ENCODE results near the gene HDAC9. TPM values are rescaled to one million over a fixed set of nuclear protein-coding genes. Genes with fewer than 3 reads are reported as not detected.

Gene HDAC9
- total RNA-seq, 2 experiments from 2014 or later: 1.5 to 3.0 TPM

GRCh38 chr7:18941207-18941606 is 445.7 kb downstream of the HDAC9 start:
- intact Hi-C loops (cut with micrococcal nuclease): no loop called here
- H3K4me1 Mint-ChIP-seq (ENCODE audit: low read depth): no peaks in the 10 kb centered on the region
- CTCF ChIA-PET: no interaction called here

GRCh38 chr7:18948521-18948920 is 453.0 kb downstream of the HDAC9 start:
- Mint-ChIP-seq H3K27me3 (no peaks in the 10 kb centered on the region), H3K36me3 (ENCODE audit: low read depth) (no peaks in the 10 kb centered on the region), H3K4me1 (ENCODE audit: low read depth) (no peaks in the 10 kb centered on the region), H3K4me3 (no peak overlapping the region), H3K9me3 (peaks cover 3% of the 10 kb centered on the region), H3K27ac (no peak overlapping the region)
- intact Hi-C loops (cut with micrococcal nuclease): no loop called here
- no peak for DNase-seq
- CTCF ChIA-PET: no interaction called here
- TF ChIP-seq CTCF (IDR thresholded peaks at IDR 0.05): no peak
- POLR2A ChIA-PET: no interaction called here
- no peak for ATAC-seq

More at GRCh38 chr7:18941207-18941606, 445.7 kb downstream of the HDAC9 start:
- DNase-seq: no peak
- no peak for TF ChIP-seq CTCF (IDR thresholded peaks at IDR 0.05)
- Mint-ChIP-seq H3K4me3 (no peak overlapping the region), H3K27ac (no peak overlapping the region), H3K9me3 (no peaks in the 10 kb centered on the region), H3K27me3 (no peaks in the 10 kb centered on the region), H3K36me3 (ENCODE audit: low read depth) (no peaks in the 10 kb centered on the region)
- ATAC-seq: no peak
- POLR2A ChIA-PET: no interaction called here

DNA sequence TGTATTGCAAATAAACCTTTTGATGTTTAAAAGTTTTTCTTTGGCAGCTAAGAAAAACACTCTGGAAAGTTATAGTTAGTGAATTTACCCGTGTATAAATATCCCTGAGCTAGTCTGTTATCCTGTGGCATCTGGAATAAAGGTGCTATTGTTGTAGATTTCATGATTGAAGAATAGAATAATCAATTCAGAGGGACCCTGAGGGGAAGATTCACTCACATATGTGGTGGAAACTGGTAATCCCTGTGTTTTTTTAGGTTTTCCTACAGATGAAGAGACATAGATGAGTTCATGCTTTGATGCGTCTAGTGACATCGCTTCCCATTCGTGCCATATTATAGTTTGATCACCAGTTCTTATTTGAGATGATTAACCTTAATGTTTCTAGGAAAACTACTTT is 457.3 kb downstream of the HDAC9 start:
- ChIA-PET POLR2A (no interaction called here), CTCF (no interaction called here)
- ATAC-seq (no peak), DNase-seq (no peak)
- TF ChIP-seq CTCF (IDR thresholded peaks at IDR 0.05): no peak
- intact Hi-C loops (cut with micrococcal nuclease): no loop called here
- H3K36me3 Mint-ChIP-seq (ENCODE audit: low read depth): no peaks in the 10 kb centered on the region
- no peaks in the 10 kb centered on the region for H3K27me3 Mint-ChIP-seq
- H3K9me3 Mint-ChIP-seq: peaks cover 3% of the 10 kb centered on the region
- no peaks in the 10 kb centered on the region for H3K4me1 Mint-ChIP-seq (ENCODE audit: low read depth)
- no peak overlapping the region for H3K27ac Mint-ChIP-seq
- H3K4me3 Mint-ChIP-seq: no peak overlapping the region

- Mint-ChIP-seq H3K27ac (no peak overlapping the region), H3K36me3 (ENCODE audit: low read depth) (no peaks in the 10 kb centered on the region), H3K27me3 (no peaks in the 10 kb centered on the region), H3K9me3 (no peaks in the 10 kb centered on the region), H3K4me3 (no peak overlapping the region), H3K4me1 (ENCODE audit: low read depth) (no peaks in the 10 kb centered on the region)
- no peak for TF ChIP-seq CTCF (IDR thresholded peaks at IDR 0.05)
- POLR2A ChIA-PET: no interaction called here
- intact Hi-C loops (cut with micrococcal nuclease): no loop called here
- CTCF ChIA-PET: no interaction called here
- ATAC-seq (no peak), DNase-seq (no peak)
Measured at GRCh38 chr7:18958627-18959026, 463.1 kb downstream of the HDAC9 start.

DNA sequence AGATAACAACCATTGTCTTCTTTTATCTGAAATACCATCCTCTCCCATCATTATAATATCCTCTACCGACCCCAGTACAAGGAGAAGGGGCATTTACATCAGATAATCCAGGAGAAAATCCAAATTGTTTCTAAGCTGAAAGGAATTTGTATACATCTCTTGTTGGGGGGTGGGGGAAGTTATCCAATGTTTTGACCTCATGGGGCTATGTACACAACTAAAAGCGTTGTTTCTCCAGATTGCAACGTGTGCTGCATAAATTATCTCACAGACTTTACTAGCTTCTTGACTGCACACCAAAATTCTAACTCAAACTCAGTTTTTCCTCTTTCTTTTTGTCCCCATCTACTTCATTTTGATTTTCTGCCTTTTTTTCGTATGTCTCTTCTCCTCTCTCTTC is 465.2 kb downstream of the HDAC9 start:
- ATAC-seq: no peak
- Mint-ChIP-seq H3K36me3 (ENCODE audit: low read depth) (no peaks in the 10 kb centered on the region), H3K27ac (no peak overlapping the region), H3K4me1 (ENCODE audit: low read depth) (no peaks in the 10 kb centered on the region), H3K27me3 (no peaks in the 10 kb centered on the region), H3K9me3 (no peaks in the 10 kb centered on the region), H3K4me3 (no peak overlapping the region)
- TF ChIP-seq CTCF (IDR thresholded peaks at IDR 0.05): no peak
- DNase-seq: no peak
- intact Hi-C loops (cut with micrococcal nuclease): no loop called here
- POLR2A ChIA-PET: no interaction called here
- CTCF ChIA-PET: no interaction called here

Measured in activated CD8-positive, alpha-beta T cell treated with anti-CD3 and anti-CD28 coated beads for 36 hours (primary cell).